ENCODE data around the gene DEPP1. TPM values are rescaled to one million over a fixed set of nuclear protein-coding genes. Genes with fewer than 3 reads are reported as not detected.
"Not testable (repeated sequence)": the region's sequence is repeated elsewhere in the genome, so short reads cannot be mapped to it uniquely, and the experiment has no call there.

DEPP1 gene
- total RNA-seq, result under 1 TPM in 1 of 2 experiments, not detected in 1; 0.23 TPM

- POLR2A ChIA-PET, result interaction anchor here (0.8 to 1.4 kb wide), 2 partner anchors 10 to 14 kb away, joined by 3 to 6 read pairs; no protein-coding TSS in a partner anchor
- H3K9me3 Mint-ChIP-seq, result no peaks in the 10 kb centered on the region
- no peak for DNase-seq
- ATAC-seq (ENCODE audit: low read depth), result no peak
- no peak within 1 kb of the TSS for H3K4me3 Mint-ChIP-seq
- no peaks in the 10 kb centered on the region for H3K27me3 Mint-ChIP-seq
- H3K4me1 Mint-ChIP-seq, result peaks cover 4% of the 10 kb centered on the region
- no peak within 1 kb of the TSS for H3K27ac Mint-ChIP-seq
- H3K36me3 Mint-ChIP-seq, result no peaks in the 10 kb centered on the region
Observed at GRCh38 chr10:44978570-44979280, at the start of gene DEPP1. Gene DEPP1, minus strand, starts transcription at chr10:44978809. Its CDS starts 779 bp downstream, at chr10:44978030.

- peaks cover 5% of the 10 kb centered on the region for H3K27me3 Mint-ChIP-seq
- no peak for ATAC-seq (ENCODE audit: low read depth)
- H3K9me3 Mint-ChIP-seq, result peaks cover 12% of the 10 kb centered on the region
- H3K27ac Mint-ChIP-seq, result no peak overlapping the region
- no peaks in the 10 kb centered on the region for H3K36me3 Mint-ChIP-seq
- POLR2A ChIA-PET, result no interaction called here
- no peak overlapping the region for H3K4me3 Mint-ChIP-seq
- H3K4me1 Mint-ChIP-seq, result no peaks in the 10 kb centered on the region
- no peak for DNase-seq
Observed at GRCh38 chr10:45023426-45023825, 44.8 kb upstream of the DEPP1 start.

GRCh38 chr10:45015590-45015989 is 37.0 kb upstream of the DEPP1 start:
- Mint-ChIP-seq H3K9me3 (no peaks in the 10 kb centered on the region), H3K4me3 (no peak overlapping the region), H3K27me3 (no peaks in the 10 kb centered on the region), H3K4me1 (no peaks in the 10 kb centered on the region), H3K27ac (no peak overlapping the region), H3K36me3 (no peaks in the 10 kb centered on the region)
- ATAC-seq (ENCODE audit: low read depth), result no peak
- POLR2A ChIA-PET, result no interaction called here
- no peak for DNase-seq

- H3K4me3 Mint-ChIP-seq, H3K9me3 Mint-ChIP-seq: not testable (repeated sequence)
Observed at GRCh38 chr10:45014557-45014956, 35.9 kb upstream of the DEPP1 start.

GRCh38 chr10:45008524-45009161 is 30.0 kb upstream of the DEPP1 start:
- POLR2A ChIA-PET, result no interaction called here
- Mint-ChIP-seq H3K36me3 (peaks cover 23% of the 10 kb centered on the region), H3K27ac (no peak overlapping the region), H3K9me3 (peaks cover 9% of the 10 kb centered on the region), H3K4me1 (peaks cover 7% of the 10 kb centered on the region), H3K27me3 (no peaks in the 10 kb centered on the region), H3K4me3 (no peak overlapping the region)
- DNase-seq, result no peak
- ATAC-seq (ENCODE audit: low read depth), result peak; percentile 74

More at GRCh38 chr10:45014557-45014956, 35.9 kb upstream of the DEPP1 start:
- H3K27me3 Mint-ChIP-seq; DNase-seq; POLR2A ChIA-PET; H3K4me1 Mint-ChIP-seq; ATAC-seq (ENCODE audit: low read depth); H3K27ac Mint-ChIP-seq; H3K36me3 Mint-ChIP-seq: not testable (repeated sequence)

- Mint-ChIP-seq H3K4me1 (peaks cover 18% of the 10 kb centered on the region), H3K27me3 (no peaks in the 10 kb centered on the region), H3K36me3 (peaks cover 39% of the 10 kb centered on the region), H3K27ac (no peak overlapping the region), H3K9me3 (peaks cover 19% of the 10 kb centered on the region), H3K4me3 (no peak overlapping the region)
- POLR2A ChIA-PET, result no interaction called here
- DNase-seq (no peak), ATAC-seq (ENCODE audit: low read depth) (no peak)
Observed at GRCh38 chr10:45006276-45007030, 27.8 kb upstream of the DEPP1 start.

GRCh38 chr10:45005284-45005683 is 26.7 kb upstream of the DEPP1 start:
- no peaks in the 10 kb centered on the region for H3K27me3 Mint-ChIP-seq
- H3K4me3 Mint-ChIP-seq, result no peak overlapping the region
- peaks cover 39% of the 10 kb centered on the region for H3K36me3 Mint-ChIP-seq
- POLR2A ChIA-PET, result no interaction called here
- H3K9me3 Mint-ChIP-seq, result peaks cover 19% of the 10 kb centered on the region
- no peak for ATAC-seq (ENCODE audit: low read depth)
- peaks cover 23% of the 10 kb centered on the region for H3K4me1 Mint-ChIP-seq
- DNase-seq, result no peak
- no peak overlapping the region for H3K27ac Mint-ChIP-seq

- Mint-ChIP-seq H3K4me3 (no peak overlapping the region), H3K27ac (no peak overlapping the region), H3K9me3 (peaks cover 19% of the 10 kb centered on the region), H3K27me3 (no peaks in the 10 kb centered on the region), H3K36me3 (peaks cover 39% of the 10 kb centered on the region), H3K4me1 (peaks cover 29% of the 10 kb centered on the region)
- ATAC-seq (ENCODE audit: low read depth) (no peak), DNase-seq (no peak)
- POLR2A ChIA-PET, result no interaction called here
Observed at GRCh38 chr10:45004661-45005060, 26.1 kb upstream of the DEPP1 start.

- DNase-seq (no peak), ATAC-seq (ENCODE audit: low read depth) (no peak)
- Mint-ChIP-seq H3K27me3 (no peaks in the 10 kb centered on the region), H3K4me3 (no peak overlapping the region), H3K36me3 (peaks cover 39% of the 10 kb centered on the region), H3K27ac (no peak overlapping the region), H3K9me3 (peaks cover 19% of the 10 kb centered on the region), H3K4me1 (peaks cover 33% of the 10 kb centered on the region)
- POLR2A ChIA-PET, result interaction anchor here (0.8 to 0.9 kb wide), 2 partner anchors 19 to 35 kb away, joined by 3 read pairs; no protein-coding TSS in a partner anchor
Observed at GRCh38 chr10:45003432-45004000, 24.9 kb upstream of the DEPP1 start.

- ATAC-seq (ENCODE audit: low read depth), result peak; percentile 65
- Mint-ChIP-seq H3K36me3 (peaks cover 39% of the 10 kb centered on the region), H3K27ac (peak overlapping the region; percentile 91), H3K9me3 (peaks cover 19% of the 10 kb centered on the region), H3K27me3 (no peaks in the 10 kb centered on the region), H3K4me3 (peak overlapping the region; percentile 95), H3K4me1 (peaks cover 39% of the 10 kb centered on the region)
- DNase-seq, result peak; percentile 66
- POLR2A ChIA-PET, result interaction anchor here (1.1 to 2.7 kb wide), 5 partner anchors 9 to 419 kb away, joined by 3 to 9 read pairs (median 4); partner anchors contain the start of gene RASSF4
Observed at GRCh38 chr10:45001381-45002148, 23.0 kb upstream of the DEPP1 start.

GRCh38 chr10:45000752-45001380 is 22.3 kb upstream of the DEPP1 start, which contains the start of gene ZNF22:
Gene ZNF22, plus strand, starts transcription at chr10:45000923. Its CDS starts 2,446 bp downstream, at chr10:45003369.
- H3K9me3 Mint-ChIP-seq, result peaks cover 19% of the 10 kb centered on the region
- DNase-seq (peak; percentile 87), ATAC-seq (ENCODE audit: low read depth) (peak; percentile 82)
- H3K27ac Mint-ChIP-seq, result peak within 1 kb of the TSS; percentile 98
- no peaks in the 10 kb centered on the region for H3K27me3 Mint-ChIP-seq
- POLR2A ChIA-PET, result interaction anchor here (0.5 to 2.7 kb wide), 10 partner anchors 8 to 420 kb away, joined by 3 to 9 read pairs (median 4); partner anchors contain the start of gene RASSF4
- H3K36me3 Mint-ChIP-seq, result peaks cover 37% of the 10 kb centered on the region
- peaks cover 44% of the 10 kb centered on the region for H3K4me1 Mint-ChIP-seq
- peak within 1 kb of the TSS; percentile 95 for H3K4me3 Mint-ChIP-seq

- Mint-ChIP-seq H3K36me3 (peaks cover 32% of the 10 kb centered on the region), H3K4me1 (peaks cover 48% of the 10 kb centered on the region), H3K27ac (peak overlapping the region; percentile 98), H3K4me3 (peak overlapping the region; percentile 90), H3K9me3 (peaks cover 19% of the 10 kb centered on the region), H3K27me3 (no peaks in the 10 kb centered on the region)
- DNase-seq, result no peak
- POLR2A ChIA-PET, result interaction anchor here (0.5 to 2.7 kb wide), 9 partner anchors 19 to 1028 kb away, joined by 3 to 9 read pairs (median 4); partner anchors contain the start of gene RASSF4
- ATAC-seq (ENCODE audit: low read depth), result peak; percentile 6
Observed at GRCh38 chr10:45000138-45000751, 21.6 kb upstream of the DEPP1 start.

Measured in activated naive CD8-positive, alpha-beta T cell treated with anti-CD3 and anti-CD28 coated beads, Interleukin-2, amount 10 ng/mL, durations not matched to agents 7 days and 5 days (primary cell).